ENCODE results near the gene CPNE4.

- TF ChIP-seq CTCF (conservative IDR thresholded peaks at IDR 0.05) (no peak), ZFX (IDR thresholded peaks at IDR 0.05) (no peak)
Measured at GRCh38 chr3:131846296-131846924, 188.4 kb downstream of the CPNE4 start.
